ENCODE measurements around the gene ZNF562. TPM values are rescaled to one million over a fixed set of nuclear protein-coding genes. Genes with fewer than 3 reads are reported as not detected.

The ZNF562 gene
- total RNA-seq (10 to 100 TPM; 11.5 to 22.4 (median 13.5) TPM), polyA plus RNA-seq (1 to 10 TPM; 3.9 to 4.2 TPM)

DNA sequence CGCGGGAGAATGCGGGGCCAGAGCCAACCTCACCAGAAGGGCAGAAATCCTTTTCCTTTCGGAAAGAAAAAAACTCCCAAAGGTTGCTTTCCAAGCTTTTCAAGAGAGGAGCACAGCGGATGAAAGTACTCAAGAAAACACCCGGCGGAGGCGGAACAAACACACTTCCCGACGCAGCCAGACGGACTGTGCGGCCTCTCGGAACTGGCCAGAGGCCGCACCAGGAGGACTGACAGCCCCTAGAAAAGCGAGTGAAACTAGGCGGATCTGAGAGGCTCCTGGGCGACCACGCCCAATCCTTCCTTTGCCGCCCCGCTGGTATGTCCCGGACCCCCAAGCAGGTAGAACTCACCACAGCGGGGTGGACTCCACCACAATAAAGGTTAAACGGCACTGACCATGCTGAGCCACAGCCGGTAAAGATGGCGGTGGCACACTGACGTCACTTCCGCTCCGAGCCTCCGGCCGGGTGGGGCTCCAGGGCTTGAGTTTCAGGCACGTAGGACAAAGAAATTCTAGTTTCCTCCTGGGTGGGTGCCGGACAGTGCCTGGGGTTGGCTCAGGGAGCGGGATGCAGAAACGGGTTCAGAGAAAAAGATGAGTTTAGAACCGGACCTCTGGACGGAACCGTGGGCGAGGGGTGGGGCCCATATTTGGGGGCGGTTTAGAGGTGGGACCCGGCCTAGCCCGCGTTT is at the start of gene ZNF562:
Gene ZNF562 (minus strand): TSS at position 438 of the 695 bp plus-strand sequence. CDS start 14,356 bp downstream, outside the sequence.
- peak; percentile 97 to 99 (median 98) for ATAC-seq
- no peaks in the 10 kb centered on the region for H3K9me3 ChIP-seq
- TF ChIP-seq, protein P1, sequence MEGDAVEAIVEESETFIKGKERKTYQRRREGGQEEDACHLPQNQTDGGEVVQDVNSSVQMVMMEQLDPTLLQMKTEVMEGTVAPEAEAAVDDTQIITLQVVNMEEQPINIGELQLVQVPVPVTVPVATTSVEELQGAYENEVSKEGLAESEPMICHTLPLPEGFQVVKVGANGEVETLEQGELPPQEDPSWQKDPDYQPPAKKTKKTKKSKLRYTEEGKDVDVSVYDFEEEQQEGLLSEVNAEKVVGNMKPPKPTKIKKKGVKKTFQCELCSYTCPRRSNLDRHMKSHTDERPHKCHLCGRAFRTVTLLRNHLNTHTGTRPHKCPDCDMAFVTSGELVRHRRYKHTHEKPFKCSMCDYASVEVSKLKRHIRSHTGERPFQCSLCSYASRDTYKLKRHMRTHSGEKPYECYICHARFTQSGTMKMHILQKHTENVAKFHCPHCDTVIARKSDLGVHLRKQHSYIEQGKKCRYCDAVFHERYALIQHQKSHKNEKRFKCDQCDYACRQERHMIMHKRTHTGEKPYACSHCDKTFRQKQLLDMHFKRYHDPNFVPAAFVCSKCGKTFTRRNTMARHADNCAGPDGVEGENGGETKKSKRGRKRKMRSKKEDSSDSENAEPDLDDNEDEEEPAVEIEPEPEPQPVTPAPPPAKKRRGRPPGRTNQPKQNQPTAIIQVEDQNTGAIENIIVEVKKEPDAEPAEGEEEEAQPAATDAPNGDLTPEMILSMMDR (IDR thresholded peaks at IDR 0.05): no peak
- WGBS, 2 donors: 1% methylated on average over 42 of the region's 42 CpGs
- no peaks in the 10 kb centered on the region for H3K27me3 ChIP-seq
- no peaks in the 10 kb centered on the region for H3K4me1 ChIP-seq
- peak within 1 kb of the TSS; percentile 44 to 85 (median 64) for H3K4me3 ChIP-seq
- peak; percentile 83 to 93 (median 88) for DNase-seq
- no peak for FAIRE-seq
- intact Hi-C loops (cut with DNase I): no loop called here
- peak within 1 kb of the TSS; percentile 90 to 97 (median 92) for H3K27ac ChIP-seq
- H3K36me3 ChIP-seq: no peaks in the 10 kb centered on the region

DNA sequence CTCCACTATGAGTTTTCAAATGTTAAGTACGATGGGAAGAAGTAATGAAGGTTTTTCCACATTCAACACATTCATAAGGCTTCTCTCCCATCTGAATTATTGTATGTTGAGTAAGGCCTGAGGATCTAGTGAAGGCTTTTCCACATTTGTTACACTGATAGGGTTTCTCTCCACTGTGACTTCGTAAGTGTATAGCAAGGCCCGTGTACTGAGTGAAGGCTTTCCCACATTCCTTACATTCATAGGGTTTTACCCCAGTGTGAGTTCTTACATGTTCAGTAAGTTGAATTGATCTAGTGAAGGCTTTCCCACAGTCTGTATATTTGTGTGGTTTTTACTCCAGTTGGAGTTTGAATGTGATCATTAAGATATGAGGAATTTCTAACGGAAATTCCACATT is 49.3 kb upstream of the ZNF562 start:
- Histone ChIP-seq H3K9me3 (no peaks in the 10 kb centered on the region), H3K36me3 (no peaks in the 10 kb centered on the region), H3K4me1 (no peaks in the 10 kb centered on the region), H3K27me3 (no peaks in the 10 kb centered on the region), H3K27ac (no peak overlapping the region), H3K4me3 (no peak overlapping the region)
- intact Hi-C loops (cut with DNase I): no loop called here
- 71 to 79% methylated on average over 4 of the region's 4 CpGs for WGBS, 2 donors
- FAIRE-seq (no peak), ATAC-seq (no peak), DNase-seq (no peak)
- TF ChIP-seq, protein P1 (IDR thresholded peaks at IDR 0.05): no peak

DNA sequence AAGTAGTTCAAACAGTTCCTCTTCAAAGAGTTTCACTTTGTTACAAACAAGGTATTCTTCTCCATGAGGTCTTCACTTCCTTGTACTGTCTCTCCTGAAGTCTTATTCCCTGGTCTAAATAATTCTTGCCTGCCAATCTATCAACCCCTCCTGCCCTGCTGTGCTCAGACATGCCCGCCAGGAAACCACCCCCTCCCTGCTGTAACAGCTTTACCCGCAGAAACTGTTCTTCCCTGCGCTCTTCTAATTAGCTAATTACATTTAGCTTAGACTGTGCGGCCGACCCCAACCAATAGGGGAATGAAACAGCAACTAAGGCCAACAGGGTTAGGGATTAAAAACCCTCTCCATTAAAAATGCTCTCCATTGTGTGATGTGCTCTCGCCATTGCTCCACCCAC is 47.0 kb upstream of the ZNF562 start:
- ATAC-seq (peak in 1 of 4 donors; percentile 25), FAIRE-seq (no peak), DNase-seq (no peak)
- Histone ChIP-seq H3K27ac (no peak overlapping the region), H3K27me3 (no peaks in the 10 kb centered on the region), H3K4me1 (no peaks in the 10 kb centered on the region), H3K36me3 (no peaks in the 10 kb centered on the region), H3K9me3 (no peaks in the 10 kb centered on the region), H3K4me3 (no peak overlapping the region)
- 27 to 44% methylated on average over 6 of the region's 6 CpGs for WGBS, 2 donors
- intact Hi-C loops (cut with DNase I): no loop called here
- TF ChIP-seq, protein P1 (IDR thresholded peaks at IDR 0.05): no peak

GRCh38 chr19:9720541-9720940 is 45.6 kb upstream of the ZNF562 start:
- no peaks in the 10 kb centered on the region for H3K27me3 ChIP-seq
- ATAC-seq: no peak
- DNase-seq: no peak
- no peak overlapping the region for H3K4me3 ChIP-seq
- intact Hi-C loops (cut with DNase I): no loop called here
- WGBS, 2 donors: 51 to 62% methylated on average over 4 of the region's 4 CpGs
- no peaks in the 10 kb centered on the region for H3K36me3 ChIP-seq
- no peak for FAIRE-seq
- H3K27ac ChIP-seq: no peak overlapping the region
- TF ChIP-seq, protein P1 (IDR thresholded peaks at IDR 0.05): no peak
- H3K9me3 ChIP-seq: no peaks in the 10 kb centered on the region
- no peaks in the 10 kb centered on the region for H3K4me1 ChIP-seq

- H3K4me3 ChIP-seq: no peak overlapping the region
- intact Hi-C loops (cut with DNase I): no loop called here
Observed at GRCh38 chr19:9711815-9712214, 36.9 kb upstream of the ZNF562 start.

More at GRCh38 chr19:9711815-9712214, 36.9 kb upstream of the ZNF562 start:
- FAIRE-seq: no peak
- TF ChIP-seq, protein P1 (IDR thresholded peaks at IDR 0.05): no peak
- DNase-seq: no peak
- WGBS, 2 donors: 85 to 86% methylated on average over 3 of the region's 3 CpGs
- no peak overlapping the region for H3K27ac ChIP-seq
- H3K4me1 ChIP-seq: no peaks in the 10 kb centered on the region
- H3K9me3 ChIP-seq: no peaks in the 10 kb centered on the region
- H3K36me3 ChIP-seq: no peaks in the 10 kb centered on the region
- ATAC-seq: no peak
- no peaks in the 10 kb centered on the region for H3K27me3 ChIP-seq

Data from pancreas (tissue), 10 donors.